ENCODE results near the gene CHEK1.
"Not testable (repeated sequence)": the region's sequence is repeated elsewhere in the genome, so short reads cannot be mapped to it uniquely, and the experiment has no call there.

The CHEK1 gene

GRCh38 chr11:125689274-125689859, 64.4 kb downstream of the CHEK1 start:
- no peak for DNase-seq (ENCODE audit: low read depth, low spot score)
- CTCF ChIA-PET, result no interaction called here
- no peak for TF ChIP-seq CTCF (IDR thresholded peaks at IDR 0.05; ENCODE audit: insufficient read depth, low read length, missing control alignments)
- no peak overlapping the region for H3K4me3 ChIP-seq (ENCODE audit: low read depth, low read length)
- POLR2A ChIA-PET, result no interaction called here

- H3K4me3 ChIP-seq (ENCODE audit: low read depth, low read length), result no peak overlapping the region
- POLR2A ChIA-PET, result no interaction called here
- no peak for DNase-seq (ENCODE audit: low read depth, low spot score)
- CTCF ChIA-PET, result interaction anchor here (1.2 kb wide), 1 partner anchor 183 kb away, joined by 3 read pairs; no protein-coding TSS in a partner anchor
- TF ChIP-seq CTCF (IDR thresholded peaks at IDR 0.05; ENCODE audit: insufficient read depth, low read length, missing control alignments), result no peak
Measured at GRCh38 chr11:125690006-125690405, 65.0 kb downstream of the CHEK1 start.

- POLR2A ChIA-PET, result no interaction called here
- DNase-seq (ENCODE audit: low read depth, low spot score), result no peak
- no peak for TF ChIP-seq CTCF (IDR thresholded peaks at IDR 0.05; ENCODE audit: insufficient read depth, low read length, missing control alignments)
- no peak overlapping the region for H3K4me3 ChIP-seq (ENCODE audit: low read depth, low read length)
- CTCF ChIA-PET, result no interaction called here
Measured at GRCh38 chr11:125692887-125693286, 67.9 kb downstream of the CHEK1 start.

GRCh38 chr11:125694951-125695350, 70.0 kb downstream of the CHEK1 start:
- ChIA-PET POLR2A (no interaction called here), CTCF (interaction anchor here (1.7 kb wide), 1 partner anchor 15 kb away, joined by 4 read pairs; no protein-coding TSS in a partner anchor)
- no peak for TF ChIP-seq CTCF (IDR thresholded peaks at IDR 0.05; ENCODE audit: insufficient read depth, low read length, missing control alignments)
- DNase-seq (ENCODE audit: low read depth, low spot score), result no peak
- H3K4me3 ChIP-seq (ENCODE audit: low read depth, low read length), result no peak overlapping the region

- H3K4me3 ChIP-seq (ENCODE audit: low read depth, low read length), result no peak overlapping the region
- DNase-seq (ENCODE audit: low read depth, low spot score), result no peak
- TF ChIP-seq CTCF (IDR thresholded peaks at IDR 0.05; ENCODE audit: insufficient read depth, low read length, missing control alignments), result no peak
- CTCF ChIA-PET, result no interaction called here
- POLR2A ChIA-PET, result no interaction called here
Measured at GRCh38 chr11:125701018-125701610, 76.2 kb downstream of the CHEK1 start.

- no peak for TF ChIP-seq CTCF (IDR thresholded peaks at IDR 0.05; ENCODE audit: insufficient read depth, low read length, missing control alignments)
- ChIA-PET POLR2A (no interaction called here), CTCF (no interaction called here)
- H3K4me3 ChIP-seq (ENCODE audit: low read depth, low read length), result no peak overlapping the region
- no peak for DNase-seq (ENCODE audit: low read depth, low spot score)
Measured at GRCh38 chr11:125701858-125702621, 77.1 kb downstream of the CHEK1 start.

GRCh38 chr11:125704686-125705085, 79.7 kb downstream of the CHEK1 start:
- CTCF ChIA-PET; H3K4me3 ChIP-seq (ENCODE audit: low read depth, low read length); DNase-seq (ENCODE audit: low read depth, low spot score); POLR2A ChIA-PET: not testable (repeated sequence)

Measured in AG04449 (cell line).